HEK293 (cell line): ENCODE results near the gene CACNA2D3.

Source experiments
- CTCF ChIA-PET: fragments of 350-600 bp; formaldehyde crosslinking; extraction: SDS; loops from one replicate; lab custom pipeline; 2021; ENCODE audit warnings: antibody characterized with exemption; lab: Yijun Ruan, JAX
- POLR2A ChIA-PET: fragments of 300-600 bp; formaldehyde crosslinking; extraction: SDS; loops from one replicate; lab custom pipeline; 2020; ENCODE audit warnings: antibody characterized with exemption, inconsistent platforms; lab: Yijun Ruan, JAX
- H3K27ac ChIP-seq: fragments of 200-500 bp; sonication (Bioruptor generic); 2 replicates; pipeline ENCODE4 v1.5.1; 2014; ENCODE audit warnings: low read depth, low read length, control low read depth, inconsistent platforms; ENCODE audit errors: extremely low read depth
- H3K36me3 ChIP-seq, 2 experiments: fragments of 200-500 bp in 1 of 2; sonication (Bioruptor generic) in 1 of 2; 1 replicate in 1 of 2; 2 replicates in 1 of 2; pipeline ENCODE4 v1.5.1; 2014 to 2017; ENCODE audit warnings: inconsistent platforms in 2 of 2, low read length in 2 of 2; ENCODE audit not compliant: control insufficient read depth in 2 of 2, insufficient read depth in 1 of 2
- H3K4me1 ChIP-seq: fragments of 200-500 bp; sonication (Bioruptor generic); 2 replicates; pipeline ENCODE4 v1.5.1; 2014; ENCODE audit warnings: mild to moderate bottlenecking, low read length, inconsistent platforms; ENCODE audit not compliant: control insufficient read depth, insufficient read depth
- H3K4me3 ChIP-seq: 2 replicates; pipeline ENCODE4 v1.5.1; 2011; ENCODE audit warnings: low read depth, mild to moderate bottlenecking, control low read depth, low read length, moderate library complexity
- H3K9me3 ChIP-seq: fragments of 200-500 bp; sonication (Bioruptor generic); 2 replicates; pipeline ENCODE4 v1.5.1; 2014; ENCODE audit warnings: low read depth, low read length, inconsistent platforms; ENCODE audit not compliant: control insufficient read depth, insufficient read depth
- ZNF239 ChIP-seq: fragments of 450-650 bp; formaldehyde crosslinking; IDR thresholded peaks from 2 replicates; pipeline ENCODE4 v1.5.1; 2016; ENCODE audit warnings: missing biosample characterization, missing genetic modification characterization
- ZNF610 ChIP-seq: fragments of 450-650 bp; formaldehyde crosslinking; IDR thresholded peaks from 2 replicates; pipeline ENCODE4 v1.5.1; 2016; ENCODE audit warnings: missing biosample characterization, missing genetic modification characterization, borderline replicate concordance
- TF ChIP-seq, protein P1 (sequence below): fragments of 450-650 bp; formaldehyde crosslinking; IDR thresholded peaks from 2 replicates; pipeline ENCODE4 v1.5.1; 2016; ENCODE audit warnings: missing biosample characterization, missing genetic modification characterization
- TF ChIP-seq, protein P2 (sequence below): fragments of 450-650 bp; formaldehyde crosslinking; IDR thresholded peaks from 2 replicates; pipeline ENCODE4 v1.5.1; 2017; ENCODE audit warnings: missing biosample characterization, missing genetic modification characterization
- TF ChIP-seq, protein P3 (sequence below): fragments of 450-650 bp; formaldehyde crosslinking; IDR thresholded peaks from 2 replicates; pipeline ENCODE4 v1.5.1; 2016; ENCODE audit warnings: missing biosample characterization, missing genetic modification characterization

Gene CACNA2D3

DNA sequence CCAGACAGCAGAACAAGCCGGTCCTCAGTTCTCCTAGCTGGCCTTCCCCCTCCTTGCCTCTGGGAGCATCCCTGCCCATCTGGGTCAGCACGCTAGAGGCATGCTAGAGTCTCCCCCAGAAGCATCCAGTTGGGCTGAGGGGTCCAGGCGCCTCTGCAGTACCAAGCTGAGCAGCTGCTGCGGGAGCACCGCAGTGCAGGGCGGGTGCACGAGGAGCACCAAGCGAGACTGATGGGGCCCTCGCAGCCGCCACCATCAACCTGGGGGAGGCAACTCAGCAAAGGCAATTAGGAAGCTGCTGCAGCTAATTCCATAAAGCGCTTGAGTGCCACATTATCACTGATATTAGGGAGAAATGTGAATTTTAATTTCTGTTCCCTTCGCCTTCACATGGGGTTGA, 12.4 kb downstream of the CACNA2D3 start:
- H3K9me3 ChIP-seq: no peaks in the 10 kb centered on the region
- H3K4me3 ChIP-seq: no peak overlapping the region
- H3K27ac ChIP-seq: no peak overlapping the region
- ChIA-PET POLR2A (no interaction called here), CTCF (interaction anchor here (0.6 kb wide), 1 partner anchor 24 kb away, joined by 3 read pairs; no protein-coding TSS in a partner anchor)
- TF ChIP-seq, protein P1, sequence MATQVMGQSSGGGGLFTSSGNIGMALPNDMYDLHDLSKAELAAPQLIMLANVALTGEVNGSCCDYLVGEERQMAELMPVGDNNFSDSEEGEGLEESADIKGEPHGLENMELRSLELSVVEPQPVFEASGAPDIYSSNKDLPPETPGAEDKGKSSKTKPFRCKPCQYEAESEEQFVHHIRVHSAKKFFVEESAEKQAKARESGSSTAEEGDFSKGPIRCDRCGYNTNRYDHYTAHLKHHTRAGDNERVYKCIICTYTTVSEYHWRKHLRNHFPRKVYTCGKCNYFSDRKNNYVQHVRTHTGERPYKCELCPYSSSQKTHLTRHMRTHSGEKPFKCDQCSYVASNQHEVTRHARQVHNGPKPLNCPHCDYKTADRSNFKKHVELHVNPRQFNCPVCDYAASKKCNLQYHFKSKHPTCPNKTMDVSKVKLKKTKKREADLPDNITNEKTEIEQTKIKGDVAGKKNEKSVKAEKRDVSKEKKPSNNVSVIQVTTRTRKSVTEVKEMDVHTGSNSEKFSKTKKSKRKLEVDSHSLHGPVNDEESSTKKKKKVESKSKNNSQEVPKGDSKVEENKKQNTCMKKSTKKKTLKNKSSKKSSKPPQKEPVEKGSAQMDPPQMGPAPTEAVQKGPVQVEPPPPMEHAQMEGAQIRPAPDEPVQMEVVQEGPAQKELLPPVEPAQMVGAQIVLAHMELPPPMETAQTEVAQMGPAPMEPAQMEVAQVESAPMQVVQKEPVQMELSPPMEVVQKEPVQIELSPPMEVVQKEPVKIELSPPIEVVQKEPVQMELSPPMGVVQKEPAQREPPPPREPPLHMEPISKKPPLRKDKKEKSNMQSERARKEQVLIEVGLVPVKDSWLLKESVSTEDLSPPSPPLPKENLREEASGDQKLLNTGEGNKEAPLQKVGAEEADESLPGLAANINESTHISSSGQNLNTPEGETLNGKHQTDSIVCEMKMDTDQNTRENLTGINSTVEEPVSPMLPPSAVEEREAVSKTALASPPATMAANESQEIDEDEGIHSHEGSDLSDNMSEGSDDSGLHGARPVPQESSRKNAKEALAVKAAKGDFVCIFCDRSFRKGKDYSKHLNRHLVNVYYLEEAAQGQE (tag by site-specific recombination): no peak
- TF ChIP-seq, protein P2, sequence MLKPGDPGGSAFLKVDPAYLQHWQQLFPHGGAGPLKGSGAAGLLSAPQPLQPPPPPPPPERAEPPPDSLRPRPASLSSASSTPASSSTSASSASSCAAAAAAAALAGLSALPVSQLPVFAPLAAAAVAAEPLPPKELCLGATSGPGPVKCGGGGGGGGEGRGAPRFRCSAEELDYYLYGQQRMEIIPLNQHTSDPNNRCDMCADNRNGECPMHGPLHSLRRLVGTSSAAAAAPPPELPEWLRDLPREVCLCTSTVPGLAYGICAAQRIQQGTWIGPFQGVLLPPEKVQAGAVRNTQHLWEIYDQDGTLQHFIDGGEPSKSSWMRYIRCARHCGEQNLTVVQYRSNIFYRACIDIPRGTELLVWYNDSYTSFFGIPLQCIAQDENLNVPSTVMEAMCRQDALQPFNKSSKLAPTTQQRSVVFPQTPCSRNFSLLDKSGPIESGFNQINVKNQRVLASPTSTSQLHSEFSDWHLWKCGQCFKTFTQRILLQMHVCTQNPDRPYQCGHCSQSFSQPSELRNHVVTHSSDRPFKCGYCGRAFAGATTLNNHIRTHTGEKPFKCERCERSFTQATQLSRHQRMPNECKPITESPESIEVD: no peak
- TF ChIP-seq ZNF239 (tag by site-specific recombination): no peak
- H3K4me1 ChIP-seq: no peaks in the 10 kb centered on the region
- no peaks in the 10 kb centered on the region for H3K36me3 ChIP-seq

DNA sequence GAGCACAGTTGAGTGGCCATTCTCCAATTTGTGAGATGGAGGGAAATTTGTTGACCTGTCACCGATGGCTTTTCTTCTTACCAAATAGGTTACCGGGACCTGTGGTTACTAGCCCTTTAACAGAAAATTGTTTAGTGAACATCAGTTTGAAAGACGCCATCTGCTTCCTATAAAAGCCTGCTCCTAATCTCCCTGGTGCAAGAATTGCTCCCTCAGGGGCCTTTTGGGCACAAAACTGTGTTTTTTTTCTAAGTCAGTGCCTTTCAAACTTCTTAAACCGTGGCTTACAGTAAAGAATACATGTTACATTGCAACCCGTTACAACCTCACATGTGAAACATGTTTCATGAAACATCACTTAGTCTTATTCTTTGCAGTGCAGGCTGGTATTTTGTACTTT, 15.0 kb downstream of the CACNA2D3 start:
- CTCF ChIA-PET: no interaction called here
- TF ChIP-seq, protein P1 (tag by site-specific recombination): no peak
- TF ChIP-seq, protein P3, sequence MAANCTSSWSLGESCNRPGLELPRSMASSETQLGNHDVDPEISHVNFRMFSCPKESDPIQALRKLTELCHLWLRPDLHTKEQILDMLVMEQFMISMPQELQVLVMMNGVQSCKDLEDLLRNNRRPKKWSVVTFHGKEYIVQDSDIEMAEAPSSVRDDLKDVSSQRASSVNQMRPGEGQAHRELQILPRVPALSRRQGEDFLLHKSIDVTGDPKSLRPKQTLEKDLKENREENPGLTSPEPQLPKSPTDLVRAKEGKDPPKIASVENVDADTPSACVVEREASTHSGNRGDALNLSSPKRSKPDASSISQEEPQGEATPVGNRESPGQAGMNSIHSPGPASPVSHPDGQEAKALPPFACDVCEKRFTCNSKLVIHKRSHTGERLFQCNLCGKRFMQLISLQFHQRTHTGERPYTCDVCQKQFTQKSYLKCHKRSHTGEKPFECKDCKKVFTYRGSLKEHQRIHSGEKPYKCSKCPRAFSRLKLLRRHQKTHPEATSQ (tag by site-specific recombination): no peak
- TF ChIP-seq, all 188 proteins: peak for 0
- POLR2A ChIA-PET: interaction anchor here (0.6 kb wide), 1 partner anchor 703 kb away, joined by 7 read pairs; no protein-coding TSS in a partner anchor
- Histone ChIP-seq H3K4me3 (no peak overlapping the region), H3K27ac (no peak overlapping the region), H3K36me3 (no peaks in the 10 kb centered on the region), H3K4me1 (no peaks in the 10 kb centered on the region), H3K9me3 (no peaks in the 10 kb centered on the region)

DNA sequence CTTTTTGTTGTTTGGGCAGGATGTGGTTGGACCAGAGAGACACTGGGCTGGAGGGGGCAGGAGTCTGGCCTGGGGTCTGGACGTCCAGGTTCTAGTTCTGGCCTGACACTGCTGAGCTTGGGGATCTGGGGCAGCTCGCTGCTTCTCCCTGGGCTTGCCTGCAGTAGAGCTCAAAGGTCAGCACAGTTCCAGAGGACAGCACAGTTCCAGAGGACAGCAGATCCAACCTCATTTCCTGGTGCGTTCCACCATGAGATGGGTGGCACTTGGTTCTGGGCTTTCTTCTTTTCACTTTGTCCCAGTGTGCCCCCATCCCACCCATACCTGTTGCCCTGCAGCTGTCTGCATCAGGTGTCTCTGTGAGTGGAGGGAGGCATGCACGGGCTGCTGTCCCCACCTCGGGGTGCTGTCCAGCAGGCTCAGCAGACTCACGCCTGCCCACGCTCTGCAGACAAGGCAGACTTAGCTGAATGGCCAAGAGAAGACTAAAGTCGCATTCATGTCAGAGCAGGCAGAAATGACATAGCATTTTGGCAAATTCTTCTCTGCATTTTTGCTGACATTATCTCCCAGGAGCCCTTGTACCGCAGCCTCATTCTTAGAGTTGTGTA, 16.7 kb downstream of the CACNA2D3 start:
- no peak overlapping the region for H3K27ac ChIP-seq
- ChIA-PET POLR2A (no interaction called here), CTCF (interaction anchor here (1.2 to 1.3 kb wide), 2 partner anchors 200 to 235 kb away, joined by 4 to 6 read pairs; no protein-coding TSS in a partner anchor)
- H3K36me3 ChIP-seq: no peaks in the 10 kb centered on the region
- no peaks in the 10 kb centered on the region for H3K4me1 ChIP-seq
- H3K9me3 ChIP-seq: no peaks in the 10 kb centered on the region
- TF ChIP-seq, protein P1 (tag by site-specific recombination): peak; percentile 93
- TF ChIP-seq ZNF610 (tag by site-specific recombination): no peak
- H3K4me3 ChIP-seq: no peak overlapping the region
